Limb (tissue), 2 donors: Measurements from ENCODE around the gene EBF3.

Experiments
- DNase-seq, 2 donors: peaks; one replicate each; pipeline ENCODE4 v3.0.0-alpha.2; 2016; ENCODE audit errors: extremely low spot score in 2 of 2

Gene EBF3

GRCh38 chr10:129971381-129972144, 7.5 kb upstream of the EBF3 start:
- peak; percentile 78 to 86 for DNase-seq

- peak; percentile 51 to 77 for DNase-seq
Observed at GRCh38 chr10:129970465-129971364, 6.6 kb upstream of the EBF3 start.

- DNase-seq: peak in 1 of 2 donors; percentile 21
Observed at GRCh38 chr10:129969911-129970464, 5.9 kb upstream of the EBF3 start.

DNA sequence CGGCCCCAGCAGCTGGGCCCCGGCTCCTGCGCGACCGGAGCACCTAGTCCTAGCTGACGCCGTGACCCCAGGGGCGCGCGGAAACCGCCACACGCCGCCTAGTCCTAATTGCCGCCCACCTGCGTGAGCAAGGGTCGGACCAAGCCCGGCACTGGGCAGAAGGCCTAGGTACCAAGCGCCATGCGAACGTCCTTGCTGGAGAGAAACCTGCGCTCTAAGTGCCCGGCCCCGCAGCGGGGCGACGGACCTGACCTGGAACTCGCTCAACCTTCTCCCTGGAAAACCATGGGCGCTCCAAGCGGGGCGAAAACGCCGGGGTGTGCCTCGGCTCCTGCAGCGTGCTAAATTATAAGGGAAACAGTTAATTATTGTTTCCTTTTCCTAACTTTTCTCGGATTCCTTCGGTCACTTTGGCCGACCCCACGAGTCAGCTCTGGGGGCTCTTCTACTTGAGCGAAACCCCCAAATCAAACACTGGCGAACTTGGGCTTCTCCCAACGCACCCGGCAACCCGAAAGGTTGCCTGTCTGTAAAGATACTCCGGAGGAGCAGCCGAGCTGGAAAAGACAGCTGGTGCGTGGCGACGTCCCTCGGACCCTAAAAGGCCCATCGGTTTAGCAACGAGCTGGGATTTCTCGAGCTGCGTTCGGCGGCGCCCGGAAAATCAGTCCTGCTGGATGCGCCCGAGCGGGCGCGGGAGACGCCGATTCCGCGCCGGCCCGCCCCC, 5.3 kb upstream of the EBF3 start:
- DNase-seq: peak; percentile 13 to 63

- peak; percentile 87 to 94 for DNase-seq
Observed at GRCh38 chr10:129968853-129969183, 4.7 kb upstream of the EBF3 start.

DNA sequence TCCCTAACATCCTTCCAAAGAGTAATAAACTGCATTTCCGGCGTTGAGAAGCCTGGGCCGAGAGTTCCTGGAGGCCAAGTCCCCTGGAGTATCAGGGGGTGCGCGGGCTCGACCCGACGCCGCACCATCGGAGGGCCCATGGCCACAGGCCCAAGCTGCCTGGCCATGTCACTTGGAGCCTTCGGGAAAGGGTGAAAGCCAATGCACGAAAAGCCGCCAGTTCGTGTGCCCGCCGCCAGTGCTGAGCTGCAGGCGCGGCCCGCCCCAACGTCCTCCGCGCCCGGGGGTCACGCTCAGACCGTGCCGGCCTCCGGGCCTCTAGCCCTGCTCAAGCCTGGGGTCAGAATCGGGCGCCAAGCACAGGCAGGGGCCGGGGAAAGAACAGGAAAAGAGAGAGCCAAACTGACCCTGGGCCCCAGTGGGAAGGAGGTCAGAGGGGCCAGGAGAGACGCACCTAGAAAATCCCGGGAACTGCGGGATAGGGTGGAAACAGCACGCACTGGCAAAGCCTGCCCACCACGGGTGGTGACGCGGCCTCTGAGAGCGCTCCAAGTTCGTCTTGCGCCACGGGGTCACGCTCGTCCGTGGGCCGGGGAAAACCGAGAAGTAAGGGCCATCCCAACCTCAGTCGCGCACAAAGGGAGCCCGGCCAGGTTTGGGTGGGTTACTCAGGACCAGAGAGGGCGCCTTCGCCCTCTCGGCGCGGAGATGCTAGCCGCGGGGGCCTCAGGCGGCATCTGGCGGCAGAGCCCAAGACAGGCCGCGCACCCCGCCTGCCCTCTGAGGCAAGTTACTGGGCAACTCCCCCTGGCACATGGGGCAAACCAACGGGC, 4.2 kb upstream of the EBF3 start:
- DNase-seq: peak; percentile 2 to 41

- no peak for DNase-seq
Observed at GRCh38 chr10:129967579-129968019, 3.5 kb upstream of the EBF3 start.

GRCh38 chr10:129966889-129967578, 3.0 kb upstream of the EBF3 start:
- DNase-seq: peak; percentile 1 to 51

DNA sequence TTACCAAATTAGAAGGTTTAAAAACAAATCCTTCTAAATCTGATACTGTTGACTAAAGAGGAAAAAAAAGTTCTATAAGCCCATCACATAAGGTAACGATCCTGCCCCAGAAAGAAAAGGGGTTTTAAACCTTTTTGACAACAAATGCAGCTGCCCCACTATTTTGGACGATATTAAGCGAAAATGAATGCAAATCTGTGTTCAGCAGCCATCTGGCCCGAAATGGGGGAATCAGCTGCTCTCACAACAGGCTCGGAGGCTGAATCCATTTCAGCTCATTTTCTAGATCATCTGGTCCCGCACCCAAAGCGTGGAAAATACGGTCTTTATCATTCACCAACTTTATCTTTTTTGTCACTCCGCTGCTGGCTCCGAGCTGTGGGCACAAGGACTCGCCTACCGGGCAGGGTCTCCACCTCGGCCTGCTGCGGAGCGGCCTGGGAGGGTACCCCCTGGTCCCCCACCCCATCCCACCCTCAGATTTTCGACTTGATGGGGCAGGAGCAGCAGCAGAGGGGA, 2.4 kb upstream of the EBF3 start:
- no peak for DNase-seq

- peak in 1 of 2 donors; percentile 15 for DNase-seq
Observed at GRCh38 chr10:129965959-129966358, 1.9 kb upstream of the EBF3 start.

DNA sequence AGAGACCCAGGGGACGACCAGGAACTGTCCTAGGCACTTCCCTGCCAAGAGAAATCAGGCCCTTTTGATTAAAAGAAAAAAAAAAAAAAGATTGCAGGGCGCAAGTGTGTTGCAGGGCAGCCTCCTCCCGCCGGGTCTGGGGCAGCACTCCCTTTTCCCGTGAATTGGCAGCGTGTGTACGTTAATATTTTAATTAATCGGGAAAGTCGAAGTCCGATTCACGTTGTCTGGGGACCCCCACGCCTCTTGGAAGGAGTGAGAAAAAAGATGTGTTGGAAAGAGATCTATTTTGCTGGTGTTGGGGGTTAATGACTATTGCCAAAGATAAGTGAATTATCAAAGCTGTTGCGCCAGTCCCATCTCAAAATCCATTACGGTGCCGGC, 1.3 kb upstream of the EBF3 start:
- DNase-seq: no peak

GRCh38 chr10:129964611-129965424, 744 bp upstream of the EBF3 start:
- DNase-seq: peak in 1 of 2 donors; percentile 1

GRCh38 chr10:129962872-129963640, 1.0 kb downstream of the EBF3 start:
- DNase-seq: no peak

GRCh38 chr10:129962031-129962871, 1.8 kb downstream of the EBF3 start:
- DNase-seq: no peak

- no peak for DNase-seq
Observed at GRCh38 chr10:129961157-129961701, 2.8 kb downstream of the EBF3 start.

DNA sequence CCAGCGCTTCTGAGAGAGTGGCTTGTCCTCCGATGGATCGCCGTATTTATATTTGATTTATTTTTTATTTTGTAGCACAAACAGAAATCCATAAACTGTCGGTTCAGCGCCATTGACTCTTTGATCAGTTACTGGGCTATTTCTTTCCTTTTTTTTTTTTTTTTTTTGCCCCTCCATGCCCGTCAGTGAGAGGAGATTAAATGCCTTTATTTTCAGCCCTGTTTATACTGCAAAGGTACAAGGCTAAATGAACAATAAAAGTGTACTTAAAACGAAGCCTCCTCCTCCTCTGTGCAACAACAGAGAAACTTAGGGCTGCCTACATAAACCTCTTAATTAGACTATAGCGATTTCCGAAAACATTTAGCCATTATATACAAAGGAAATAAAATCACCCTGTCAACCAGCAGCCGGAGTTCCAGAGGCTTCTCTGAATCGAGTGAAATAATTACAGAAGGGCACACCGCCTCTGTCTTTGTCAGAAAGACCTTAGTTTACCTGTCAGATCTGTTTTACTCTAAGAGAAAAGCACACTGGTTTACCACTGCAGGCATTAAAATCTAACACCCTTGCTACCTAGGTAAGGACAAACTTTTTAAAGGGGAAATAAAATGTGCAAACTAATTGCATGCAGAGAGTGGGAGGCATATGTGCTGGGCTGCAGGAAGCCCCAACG, 3.5 kb downstream of the EBF3 start:
- DNase-seq: no peak
